Ureter (tissue), 1 donor: ENCODE data around the gene MAGI1. TPM values are rescaled to one million over a fixed set of nuclear protein-coding genes. Genes with fewer than 3 reads are reported as not detected.

Experiments used
- DNase-seq: peaks from one replicate; pipeline ENCODE4 v3.0.0-alpha.2; 2020; ENCODE audit warnings: low spot score
- total RNA-seq: library from RNA; stranded (reverse); gene quantifications from one replicate; pipeline ENCODE4 v1.2.4, GENCODE V29; 2023
- donor health status: DM: yes; HTN: yes; CAD: no.

Gene MAGI1
- total RNA-seq, 1 donor from 2014 or later, result 45.5 TPM

DNA sequence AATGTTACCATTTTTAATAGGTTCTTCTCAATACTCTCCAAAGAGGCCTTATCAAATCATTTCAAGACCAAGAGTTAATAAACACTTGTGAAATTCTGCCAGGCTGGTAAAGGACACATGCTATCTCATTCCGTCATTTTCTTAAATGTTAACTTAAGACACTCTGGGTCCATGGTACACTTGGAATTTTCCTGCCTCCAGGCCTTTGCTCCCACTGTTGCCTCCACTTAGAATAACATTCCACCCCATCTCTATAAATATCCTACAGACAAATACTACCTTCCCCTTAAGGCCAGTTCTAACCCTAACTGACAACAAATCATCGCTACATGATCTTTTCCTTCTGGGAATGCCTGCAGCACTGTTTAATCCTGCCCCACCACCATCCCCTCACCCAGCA is 24.1 kb downstream of the MAGI1 start:
- DNase-seq, result no peak

- no peak for DNase-seq
Observed at GRCh38 chr3:66014056-66014455, 24.7 kb downstream of the MAGI1 start.

GRCh38 chr3:66012711-66013110 is 26.0 kb downstream of the MAGI1 start:
- no peak for DNase-seq

GRCh38 chr3:66010739-66011655 is 27.7 kb downstream of the MAGI1 start:
- no peak for DNase-seq

DNA sequence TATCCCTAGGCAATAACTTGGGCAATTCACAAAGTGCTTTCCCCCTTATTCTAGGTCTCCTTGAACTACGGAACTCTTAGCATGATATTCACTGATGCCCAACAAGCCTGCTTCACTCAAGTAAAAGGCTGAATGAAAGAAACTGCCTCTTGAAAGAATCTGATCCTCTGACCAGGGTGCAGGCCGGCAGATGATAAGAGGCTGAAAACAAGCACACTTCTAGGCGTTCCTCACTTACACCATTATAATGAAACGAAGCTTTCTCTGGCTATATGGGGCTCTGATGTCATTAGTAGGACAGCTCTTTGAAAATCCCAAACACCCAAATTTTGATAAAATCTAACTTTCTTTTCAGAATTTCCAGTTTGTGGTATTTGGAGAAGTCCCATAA is 28.4 kb downstream of the MAGI1 start:
- DNase-seq, result no peak

DNA sequence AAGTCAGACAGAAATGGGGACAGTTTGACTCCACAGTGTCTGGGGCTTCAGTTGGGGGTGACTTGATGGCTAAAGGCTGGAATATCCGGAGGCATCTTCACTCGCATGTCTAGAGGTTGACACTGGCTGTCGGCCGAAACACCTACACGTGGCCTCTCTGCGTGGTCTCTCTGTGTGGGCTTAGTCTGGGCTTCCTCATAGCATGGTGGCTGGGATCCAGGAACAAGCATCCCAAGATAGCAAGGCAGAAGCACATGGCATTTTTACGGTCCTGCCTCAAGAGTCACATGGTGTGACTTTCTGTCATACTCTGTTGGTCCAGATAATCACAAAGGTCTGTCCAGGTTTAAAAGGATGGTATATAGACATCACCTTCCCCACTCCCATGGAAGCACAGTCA is 34.5 kb downstream of the MAGI1 start:
- DNase-seq, result no peak

GRCh38 chr3:66001626-66002025 is 37.1 kb downstream of the MAGI1 start:
- no peak for DNase-seq

- no peak for DNase-seq
Observed at GRCh38 chr3:66000506-66000905, 38.2 kb downstream of the MAGI1 start.

GRCh38 chr3:65999606-66000005 is 39.1 kb downstream of the MAGI1 start:
- DNase-seq, result no peak

GRCh38 chr3:65996589-65996988 is 42.1 kb downstream of the MAGI1 start:
- DNase-seq, result peak; percentile 44

DNA sequence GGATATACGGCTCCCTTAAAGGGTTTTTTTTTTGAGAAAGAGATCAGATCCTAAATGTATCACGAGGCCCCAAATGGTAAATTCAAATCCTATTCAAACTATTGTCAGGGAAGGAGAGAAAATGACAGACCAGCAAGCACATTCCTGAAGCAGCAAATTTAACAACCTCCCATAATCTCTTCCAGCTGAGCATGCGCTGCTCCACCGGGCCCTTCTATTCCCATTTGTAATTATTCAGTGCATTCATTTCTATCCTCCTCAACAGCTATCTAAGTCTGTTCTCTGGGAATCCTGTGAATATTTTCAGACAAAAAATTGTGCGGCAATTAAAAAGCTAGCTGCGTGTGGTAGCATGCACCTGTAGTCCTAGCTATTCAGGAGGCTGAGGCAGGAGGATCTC is 43.2 kb downstream of the MAGI1 start:
- no peak for DNase-seq

- DNase-seq, result no peak
Observed at GRCh38 chr3:65995030-65995429, 43.7 kb downstream of the MAGI1 start.

DNA sequence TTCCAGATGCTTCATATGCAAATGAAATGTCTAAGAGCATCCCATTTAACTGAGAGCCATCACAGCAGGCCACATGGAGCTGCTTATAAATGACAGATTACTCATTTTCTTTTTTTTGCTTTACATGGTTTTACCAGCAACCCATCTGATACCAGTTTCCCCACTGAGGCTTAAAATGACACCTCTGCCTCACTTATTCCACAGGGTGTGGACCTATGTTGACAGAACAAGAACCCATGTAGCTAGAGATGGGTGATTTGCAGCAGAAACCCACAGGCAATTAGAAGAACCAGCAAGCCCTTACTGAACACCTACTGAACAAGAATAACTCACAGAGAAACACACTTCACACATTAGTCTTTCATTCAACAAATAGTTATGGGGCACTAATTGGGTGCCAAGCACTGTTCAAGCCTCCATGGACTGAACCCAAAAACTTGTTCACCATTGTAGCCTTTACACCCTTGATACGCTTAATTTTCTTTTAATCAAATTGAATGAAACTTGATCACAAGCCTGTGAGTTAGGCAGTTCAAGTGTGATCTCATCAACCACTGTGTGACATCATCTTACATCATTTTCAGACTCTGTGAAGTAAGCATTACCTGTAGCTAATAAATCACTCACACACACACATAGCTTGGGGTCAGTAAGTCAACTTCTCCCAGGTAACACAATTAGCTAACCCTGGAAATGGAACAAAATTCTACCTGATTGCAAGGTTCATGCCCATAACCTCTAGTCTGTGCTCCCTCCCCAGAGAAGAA is 45.4 kb downstream of the MAGI1 start:
- DNase-seq, result no peak

DNA sequence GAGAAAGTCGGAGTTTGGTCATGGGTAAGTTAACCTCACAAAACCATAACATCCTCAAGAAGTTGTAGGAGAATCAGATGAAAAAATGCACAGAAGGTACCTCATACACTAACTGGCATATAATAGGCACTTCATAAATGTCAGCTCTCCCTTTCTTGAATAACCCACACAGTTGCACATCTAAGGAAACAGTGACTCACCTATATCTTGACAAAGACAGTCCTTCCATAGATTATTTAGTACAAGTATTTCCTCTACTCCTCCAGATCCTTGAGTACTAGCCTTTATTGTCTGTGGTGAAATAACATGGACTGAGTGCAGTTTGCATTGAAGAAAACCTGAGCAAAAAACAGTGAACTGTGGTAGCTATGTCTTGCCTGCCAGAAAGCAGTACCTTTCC is 46.6 kb downstream of the MAGI1 start:
- DNase-seq, result no peak

GRCh38 chr3:65988411-65989180 is 50.1 kb downstream of the MAGI1 start:
- DNase-seq, result no peak

DNA sequence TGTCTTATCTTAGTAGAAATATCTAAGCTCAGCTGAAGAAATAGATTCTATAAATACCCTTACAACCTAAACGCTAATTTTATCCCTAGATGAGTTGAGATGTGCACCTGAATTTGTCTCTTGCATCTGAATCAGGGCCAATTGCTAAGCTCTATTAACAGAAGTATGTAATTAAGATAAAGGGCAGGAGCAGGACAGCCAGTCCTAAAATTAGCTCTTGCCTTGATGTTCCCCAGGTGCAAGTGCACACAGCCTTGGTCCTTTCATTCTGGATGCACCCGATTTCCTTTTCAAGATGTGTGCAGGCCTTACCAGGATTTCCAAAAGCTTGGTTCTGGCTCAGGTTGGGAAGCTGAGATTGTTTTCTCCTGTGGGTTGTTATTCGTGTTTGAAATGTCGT is 52.4 kb downstream of the MAGI1 start:
- DNase-seq, result no peak

GRCh38 chr3:65984975-65985374 is 53.7 kb downstream of the MAGI1 start:
- no peak for DNase-seq

- DNase-seq, result no peak
Observed at GRCh38 chr3:65983100-65983499, 55.6 kb downstream of the MAGI1 start.

DNA sequence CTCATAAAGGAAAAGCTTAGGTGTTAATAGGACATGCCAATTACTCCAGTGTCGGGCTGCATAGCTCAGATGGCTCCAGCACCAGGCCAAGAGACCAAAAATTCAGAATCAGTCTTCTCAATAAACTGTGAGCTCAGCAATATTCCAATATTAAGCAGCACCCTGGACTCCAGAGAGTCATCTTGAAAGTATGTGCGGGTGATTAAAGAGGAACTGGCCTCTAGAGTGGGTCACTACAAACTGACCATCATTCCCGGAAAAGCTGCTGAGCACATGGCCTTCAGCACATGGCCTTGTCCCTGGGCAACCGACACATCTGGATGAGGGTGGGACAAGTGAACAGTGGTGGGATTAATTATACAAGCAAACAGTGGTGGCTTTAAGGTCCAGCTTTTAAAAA is 59.0 kb downstream of the MAGI1 start:
- DNase-seq, result no peak

DNA sequence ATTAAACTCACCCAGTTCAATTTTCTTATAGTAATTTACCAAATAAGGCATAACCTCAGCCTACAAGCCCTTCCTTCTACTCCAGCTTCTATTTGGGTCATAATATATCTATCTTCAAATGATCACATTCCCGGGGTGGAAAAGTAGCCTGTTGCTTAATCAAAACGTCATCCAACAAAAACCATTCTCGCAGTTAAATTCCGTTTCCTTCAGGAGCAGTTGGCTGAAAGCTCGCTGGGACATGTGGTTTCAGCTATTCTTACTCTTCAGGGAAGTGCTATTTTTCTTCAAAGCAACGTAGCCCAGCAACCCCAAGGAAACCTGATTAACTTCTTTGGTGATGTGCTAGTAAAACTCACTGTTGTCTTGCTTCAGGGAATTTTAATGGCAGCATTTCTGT is 59.6 kb downstream of the MAGI1 start:
- DNase-seq, result no peak

DNA sequence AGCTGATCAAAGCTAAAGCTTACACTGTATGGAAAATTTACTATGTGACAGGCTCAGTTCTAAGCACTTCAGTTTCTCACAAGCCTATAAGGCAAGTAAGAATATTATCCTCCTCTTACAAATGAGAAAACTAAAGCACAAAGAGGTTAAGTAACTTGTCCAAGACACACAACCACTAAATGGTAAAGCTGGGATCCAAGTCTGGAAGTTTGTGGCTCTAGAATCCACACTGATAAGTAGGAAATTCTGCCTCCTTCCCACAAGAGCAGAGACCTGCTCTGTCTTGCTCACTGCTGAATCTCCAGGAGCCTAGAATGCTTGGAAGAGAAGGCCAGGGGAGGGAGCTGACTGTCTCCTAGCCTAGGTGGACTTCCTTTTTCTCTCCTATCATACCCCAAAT is 60.6 kb downstream of the MAGI1 start:
- DNase-seq, result no peak

- DNase-seq, result no peak
Observed at GRCh38 chr3:65975032-65975431, 63.7 kb downstream of the MAGI1 start.
